ENCODE results near the gene RAB36.

RAB36 gene

GRCh38 chr22:23152238-23153114 lies 7.2 kb downstream of the RAB36 start:
- DNase-seq (ENCODE audit: extremely low read depth, low read depth), result no peak
- TF ChIP-seq CTCF (IDR thresholded peaks at IDR 0.05; ENCODE audit: low read depth, low read length), result no peak

GRCh38 chr22:23153994-23154393 lies 8.7 kb downstream of the RAB36 start:
- DNase-seq (ENCODE audit: extremely low read depth, low read depth), result no peak
- no peak for TF ChIP-seq CTCF (IDR thresholded peaks at IDR 0.05; ENCODE audit: low read depth, low read length)

GRCh38 chr22:23154461-23154860 lies 9.2 kb downstream of the RAB36 start:
- no peak for TF ChIP-seq CTCF (IDR thresholded peaks at IDR 0.05; ENCODE audit: low read depth, low read length)
- DNase-seq (ENCODE audit: extremely low read depth, low read depth), result no peak

- TF ChIP-seq CTCF (IDR thresholded peaks at IDR 0.05; ENCODE audit: low read depth, low read length), result no peak
- no peak for DNase-seq (ENCODE audit: extremely low read depth, low read depth)
Measured at GRCh38 chr22:23155143-23155542, 9.9 kb downstream of the RAB36 start.

- no peak for DNase-seq (ENCODE audit: extremely low read depth, low read depth)
- TF ChIP-seq CTCF (IDR thresholded peaks at IDR 0.05; ENCODE audit: low read depth, low read length), result no peak
Measured at GRCh38 chr22:23155831-23156230, 10.6 kb downstream of the RAB36 start.

- no peak for DNase-seq (ENCODE audit: extremely low read depth, low read depth)
- TF ChIP-seq CTCF (IDR thresholded peaks at IDR 0.05; ENCODE audit: low read depth, low read length), result no peak
Measured at GRCh38 chr22:23156286-23156685, 11.0 kb downstream of the RAB36 start.
